ENCODE data around the gene TBC1D12.
A peak's percentile ranks its signal among the peaks of the same experiment; 100 is the strongest.
"Not testable (repeated sequence)": the region's sequence is repeated elsewhere in the genome, so short reads cannot be mapped to it uniquely, and the experiment has no call there.

Gene TBC1D12

GRCh38 chr10:94461503-94461902 is 59.2 kb downstream of the TBC1D12 start:
- no peak for DNase-seq

- DNase-seq, result no peak
Measured at GRCh38 chr10:94462130-94462529, 59.8 kb downstream of the TBC1D12 start.

- DNase-seq, result no peak
Measured at GRCh38 chr10:94465684-94466083, 63.3 kb downstream of the TBC1D12 start.

GRCh38 chr10:94481410-94481809 is 79.1 kb downstream of the TBC1D12 start:
- no peak for DNase-seq

- no peak for DNase-seq
Measured at GRCh38 chr10:94483970-94484369, 81.6 kb downstream of the TBC1D12 start.

GRCh38 chr10:94485094-94485493 is 82.8 kb downstream of the TBC1D12 start:
- DNase-seq, result no peak

- DNase-seq, result no peak
Measured at GRCh38 chr10:94487575-94487974, 85.2 kb downstream of the TBC1D12 start.

- no peak for DNase-seq
Measured at GRCh38 chr10:94489107-94489506, 86.8 kb downstream of the TBC1D12 start.

- DNase-seq, result no peak
Measured at GRCh38 chr10:94489976-94490788, 87.8 kb downstream of the TBC1D12 start.

GRCh38 chr10:94490789-94491039 is 88.4 kb downstream of the TBC1D12 start:
- no peak for DNase-seq

- no peak for DNase-seq
Measured at GRCh38 chr10:94493463-94493862, 91.1 kb downstream of the TBC1D12 start.

- DNase-seq, result no peak
Measured at GRCh38 chr10:94496010-94496409, 93.7 kb downstream of the TBC1D12 start.

GRCh38 chr10:94496646-94497045 is 94.3 kb downstream of the TBC1D12 start:
- no peak for DNase-seq

GRCh38 chr10:94500063-94500462 is 97.7 kb downstream of the TBC1D12 start:
- DNase-seq, result no peak

GRCh38 chr10:94521276-94522250 is 119.2 kb downstream of the TBC1D12 start:
- no peak for DNase-seq

- DNase-seq, result no peak
Measured at GRCh38 chr10:94524146-94524545, 121.8 kb downstream of the TBC1D12 start.

- DNase-seq, result no peak
Measured at GRCh38 chr10:94524711-94525110, 122.4 kb downstream of the TBC1D12 start.

- not testable (repeated sequence) for DNase-seq
Measured at GRCh38 chr10:94531550-94531949, 129.2 kb downstream of the TBC1D12 start.

- no peak for DNase-seq
Measured at GRCh38 chr10:94533027-94533426, 130.7 kb downstream of the TBC1D12 start.

GRCh38 chr10:94542282-94542681 is 139.9 kb downstream of the TBC1D12 start:
- DNase-seq, result not testable (repeated sequence)

- DNase-seq, result peak; percentile 90
Measured at GRCh38 chr10:94545391-94546048, 143.2 kb downstream of the TBC1D12 start, which contains the start of gene HELLS. TSS of gene HELLS (plus strand) at chr10:94545788. CDS start at chr10:94545922, 134 bp downstream.

- DNase-seq, result no peak
Measured at GRCh38 chr10:94546049-94546900, 143.9 kb downstream of the TBC1D12 start.

- DNase-seq, result no peak
Measured at GRCh38 chr10:94546901-94547185, 144.5 kb downstream of the TBC1D12 start.

Data from activated CD8-positive, alpha-beta memory T cell treated with anti-CD3 and anti-CD28 coated beads for 24 hours (primary cell).